ENCODE data around the gene SEPTIN1. TPM values are rescaled to one million over a fixed set of nuclear protein-coding genes. Genes with fewer than 3 reads are reported as not detected.
A peak's percentile ranks its signal among the peaks of the same experiment; 100 is the strongest.

The SEPTIN1 gene
- total RNA-seq, 1 experiment from 2014 or later, result 7.6 TPM

GRCh38 chr16:30356401-30357084 lies 25.8 kb downstream of the SEPTIN1 start:
- H3F3A ChIP-seq (ENCODE audit: insufficient read depth, low read depth), result peaks cover 34% of the 10 kb centered on the region
- peaks cover 6% of the 10 kb centered on the region for H4K20me1 ChIP-seq (ENCODE audit: insufficient read depth)
- CTCF ChIA-PET, result no interaction called here
- H3K9me2 ChIP-seq (ENCODE audit: insufficient read depth), result no peaks in the 10 kb centered on the region
- POLR2A ChIA-PET (ENCODE audit: unreplicated experiment), result interaction anchor here (0.7 kb wide), 3 partner anchors 61 to 303 kb away, joined by 3 to 16 read pairs (median 4); a partner anchor contains a TSS
- peak in 1 of 2 experiments; percentile 40 for DNase-seq
- H3K4me2 ChIP-seq, result peak overlapping the region; percentile 83
- TF ChIP-seq, protein P1, sequence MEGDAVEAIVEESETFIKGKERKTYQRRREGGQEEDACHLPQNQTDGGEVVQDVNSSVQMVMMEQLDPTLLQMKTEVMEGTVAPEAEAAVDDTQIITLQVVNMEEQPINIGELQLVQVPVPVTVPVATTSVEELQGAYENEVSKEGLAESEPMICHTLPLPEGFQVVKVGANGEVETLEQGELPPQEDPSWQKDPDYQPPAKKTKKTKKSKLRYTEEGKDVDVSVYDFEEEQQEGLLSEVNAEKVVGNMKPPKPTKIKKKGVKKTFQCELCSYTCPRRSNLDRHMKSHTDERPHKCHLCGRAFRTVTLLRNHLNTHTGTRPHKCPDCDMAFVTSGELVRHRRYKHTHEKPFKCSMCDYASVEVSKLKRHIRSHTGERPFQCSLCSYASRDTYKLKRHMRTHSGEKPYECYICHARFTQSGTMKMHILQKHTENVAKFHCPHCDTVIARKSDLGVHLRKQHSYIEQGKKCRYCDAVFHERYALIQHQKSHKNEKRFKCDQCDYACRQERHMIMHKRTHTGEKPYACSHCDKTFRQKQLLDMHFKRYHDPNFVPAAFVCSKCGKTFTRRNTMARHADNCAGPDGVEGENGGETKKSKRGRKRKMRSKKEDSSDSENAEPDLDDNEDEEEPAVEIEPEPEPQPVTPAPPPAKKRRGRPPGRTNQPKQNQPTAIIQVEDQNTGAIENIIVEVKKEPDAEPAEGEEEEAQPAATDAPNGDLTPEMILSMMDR (conservative IDR thresholded peaks at IDR 0.05), result no peak
- no peak for TF ChIP-seq EZH2 (IDR thresholded peaks at IDR 0.05; ENCODE audit: low read depth)
- H3K4me1 ChIP-seq (replicated peaks; ENCODE audit: insufficient read depth), result peaks cover 19% of the 10 kb centered on the region
- peaks cover 16% of the 10 kb centered on the region for H3K36me3 ChIP-seq (ENCODE audit: low read depth)
- H2AFZ ChIP-seq, result no peak overlapping the region
- no peaks in the 10 kb centered on the region for H3K9me3 ChIP-seq (ENCODE audit: insufficient read depth, low read depth)
- no TSS peak for BruUV-seq (replicated peaks)
- no peaks in the 10 kb centered on the region for H3K27me3 ChIP-seq (ENCODE audit: insufficient read depth, low read depth)
- H3K79me2 ChIP-seq (ENCODE audit: low read depth), result peaks cover 28% of the 10 kb centered on the region
- peak overlapping the region; percentile 82 for H3K27ac ChIP-seq
- H3K4me3 ChIP-seq, result peak overlapping the region; percentile 99
- intact Hi-C loops (cut with micrococcal nuclease; ENCODE audit: unreplicated experiment), result loop anchor here (5.0 kb wide), 1 partner anchor 264 kb away; the partner anchor contains the start of gene TBX6

- TSS peak; percentile 79 for BruUV-seq (replicated peaks)
- Histone ChIP-seq H3K36me3 (ENCODE audit: low read depth) (peaks cover 13% of the 10 kb centered on the region; the same call in 1 of the 2 replicates), H3K79me2 (ENCODE audit: low read depth) (peaks cover 22% of the 10 kb centered on the region), H3K4me1 (replicated peaks; ENCODE audit: insufficient read depth) (peaks cover 19% of the 10 kb centered on the region), H4K20me1 (ENCODE audit: insufficient read depth) (peaks cover 6% of the 10 kb centered on the region), H3F3A (ENCODE audit: insufficient read depth, low read depth) (peaks cover 37% of the 10 kb centered on the region), H3K27ac (peak overlapping the region; percentile 82), H3K9me3 (ENCODE audit: insufficient read depth, low read depth) (no peaks in the 10 kb centered on the region), H3K4me3 (peak overlapping the region; percentile 99), H3K27me3 (ENCODE audit: insufficient read depth, low read depth) (no peaks in the 10 kb centered on the region), H3K4me2 (peak overlapping the region; percentile 83), H3K9me2 (ENCODE audit: insufficient read depth) (no peaks in the 10 kb centered on the region), H2AFZ (peak overlapping the region; percentile 91)
- CTCF ChIA-PET, result interaction anchor here (1.2 kb wide), 1 partner anchor 15 kb away, joined by 4 read pairs; no protein-coding TSS in a partner anchor
- no peak for DNase-seq
- intact Hi-C loops (cut with micrococcal nuclease; ENCODE audit: unreplicated experiment), result loop anchor here (1.0 to 5.0 kb wide), 7 partner anchors 21 to 302 kb away; partner anchors contain the start of genes ALDOA, FBRS, TBX6 and ZNF48
- TF ChIP-seq, protein P1 (conservative IDR thresholded peaks at IDR 0.05), result no peak
- no peak for TF ChIP-seq EZH2 (IDR thresholded peaks at IDR 0.05; ENCODE audit: low read depth)
- POLR2A ChIA-PET (ENCODE audit: unreplicated experiment), result interaction anchor here (0.7 to 1.0 kb wide), 2 partner anchors 15 to 74 kb away, joined by 3 to 7 read pairs; no protein-coding TSS in a partner anchor
Measured at GRCh38 chr16:30355954-30356308, 26.4 kb downstream of the SEPTIN1 start.

DNA sequence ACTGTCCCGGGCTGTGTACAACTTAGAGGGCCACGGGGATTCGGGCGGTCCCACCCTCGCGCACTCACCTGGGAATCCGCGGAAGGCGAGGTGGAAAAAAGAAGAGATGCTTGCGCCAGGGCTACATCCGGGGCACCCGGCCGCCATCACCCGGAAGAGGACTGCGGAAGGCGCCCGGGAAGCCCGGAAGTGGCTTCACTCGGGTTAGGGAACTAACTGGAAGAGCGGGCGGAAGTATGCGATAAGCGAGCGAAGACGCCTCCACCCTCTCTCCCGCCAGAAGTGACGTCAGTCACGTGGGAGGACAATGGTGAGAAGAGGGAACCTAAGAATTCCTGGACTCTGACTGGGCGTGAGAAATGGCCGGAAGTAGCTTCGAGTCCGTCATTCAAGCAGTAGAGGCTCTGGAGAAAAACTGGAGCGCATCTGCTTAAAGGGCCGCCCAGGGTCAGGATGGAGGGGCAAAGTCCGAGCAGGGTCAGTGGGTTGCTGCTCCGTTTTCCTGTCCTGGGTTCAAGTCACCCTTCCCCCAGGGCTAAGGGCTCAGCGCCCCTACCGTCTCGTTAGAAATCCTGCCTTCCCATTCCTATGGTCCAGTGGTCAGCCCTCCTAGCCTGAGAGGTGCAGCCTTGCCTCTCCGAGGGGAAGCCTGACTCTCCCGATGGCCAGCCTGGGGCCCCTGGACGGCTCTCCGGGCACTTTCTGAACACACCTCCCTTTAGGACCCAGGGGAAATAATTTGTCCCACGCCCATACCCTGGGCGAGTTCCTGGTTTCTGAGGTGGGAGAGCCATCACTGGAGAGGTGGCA lies 27.0 kb downstream of the SEPTIN1 start, which contains the start of gene CD2BP2:
CD2BP2 (minus strand) TSS at position 165 of the 810 bp plus-strand sequence. CDS start 627 bp downstream, outside the sequence.
- H3K79me2 ChIP-seq (ENCODE audit: low read depth), result peaks cover 22% of the 10 kb centered on the region
- intact Hi-C loops (cut with micrococcal nuclease; ENCODE audit: unreplicated experiment), result loop anchor here (1.0 to 5.0 kb wide), 7 partner anchors 20 to 303 kb away; partner anchors contain the start of genes ALDOA, FBRS, TBX6 and ZNF48

More for the DNA sequence above, 27.0 kb downstream of the SEPTIN1 start, which contains the start of gene CD2BP2:
- H3K27me3 ChIP-seq (ENCODE audit: insufficient read depth, low read depth), result no peaks in the 10 kb centered on the region
- peaks cover 6% of the 10 kb centered on the region for H4K20me1 ChIP-seq (ENCODE audit: insufficient read depth)
- peaks cover 37% of the 10 kb centered on the region for H3F3A ChIP-seq (ENCODE audit: insufficient read depth, low read depth)
- peaks cover 14% of the 10 kb centered on the region; the same call in 1 of the 2 replicates for H3K36me3 ChIP-seq (ENCODE audit: low read depth)
- H3K27ac ChIP-seq, result peak within 1 kb of the TSS; percentile 82
- TF ChIP-seq EZH2 (IDR thresholded peaks at IDR 0.05; ENCODE audit: low read depth), result no peak
- TF ChIP-seq, protein P1 (conservative IDR thresholded peaks at IDR 0.05), result no peak
- H3K4me2 ChIP-seq, result peak within 1 kb of the TSS; percentile 83
- no peaks in the 10 kb centered on the region for H3K9me2 ChIP-seq (ENCODE audit: insufficient read depth)
- BruUV-seq (replicated peaks), result no TSS peak
- peak within 1 kb of the TSS; percentile 99 for H3K4me3 ChIP-seq
- peaks cover 19% of the 10 kb centered on the region for H3K4me1 ChIP-seq (replicated peaks; ENCODE audit: insufficient read depth)
- ChIA-PET CTCF (interaction anchor here (1.2 kb wide), 1 partner anchor 16 kb away, joined by 4 read pairs; no protein-coding TSS in a partner anchor), POLR2A (ENCODE audit: unreplicated experiment) (interaction anchor here (1.0 kb wide), 1 partner anchor 16 kb away, joined by 7 read pairs; no protein-coding TSS in a partner anchor)
- DNase-seq, result peak; percentile 97 to 99
- H3K9me3 ChIP-seq (ENCODE audit: insufficient read depth, low read depth), result no peaks in the 10 kb centered on the region
- peak within 1 kb of the TSS; percentile 91 for H2AFZ ChIP-seq
